ENCODE data around the gene ALDH5A1.

GRCh38 chr6:24547243-24547642 lies 52.5 kb downstream of the ALDH5A1 start:
- TF ChIP-seq CTCF (IDR thresholded peaks at IDR 0.05 in 4 of 5, conservative IDR thresholded peaks at IDR 0.05 in 1 of 5) (no peak), POLR2A (IDR thresholded peaks at IDR 0.05) (no peak)

Data from gastrocnemius medialis (tissue), 4 donors.